Measurements from ENCODE around the gene TRIL. TPM values are rescaled to one million over a fixed set of nuclear protein-coding genes. Genes with fewer than 3 reads are reported as not detected.
A peak's percentile ranks its signal among the peaks of the same experiment; 100 is the strongest.

TRIL gene
- total RNA-seq, 4 donors from 2014 or later: 1.3 to 9.4 (median 5.5) TPM

DNA sequence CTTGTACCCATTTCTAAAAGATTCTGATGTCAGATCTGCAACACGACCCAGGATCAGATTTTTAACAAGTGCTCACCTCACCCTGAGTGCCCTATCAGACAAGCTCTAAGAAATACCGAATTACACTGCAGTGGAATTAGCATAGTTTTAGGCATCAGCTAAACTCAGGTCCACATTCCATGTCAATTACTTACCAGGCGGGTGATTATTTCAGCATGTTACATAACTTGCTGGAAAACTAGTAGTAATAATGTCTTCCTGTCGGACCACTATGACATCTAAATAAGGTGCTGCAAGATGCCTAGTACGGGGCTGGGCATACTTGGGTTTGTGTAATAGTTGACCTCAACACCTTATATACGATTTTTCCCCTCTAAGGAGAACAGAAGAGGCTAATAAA, 21.0 kb downstream of the TRIL start:
- Histone ChIP-seq H3K4me3 (no peak overlapping the region), H3K27me3 (peaks cover 0 to 34% (median 0%) of the 10 kb centered on the region in 4 donors), H3K9me3 (no peaks in the 10 kb centered on the region), H3K36me3 (no peaks in the 10 kb centered on the region), H3K27ac (replicated peaks in 1 of 4) (no peak overlapping the region), H3K4me1 (peaks cover 8 to 13% (median 13%) of the 10 kb centered on the region in 4 donors)
- intact Hi-C loops (cut with DNase I): no loop called here
- peak; percentile 24 for DNase-seq (ENCODE audit: extremely low spot score)
- WGBS: 78% methylated on average over 6 of the region's 6 CpGs
- no peak for TF ChIP-seq POLR2AphosphoS5 (IDR thresholded peaks at IDR 0.05)
- TF ChIP-seq, protein P1, sequence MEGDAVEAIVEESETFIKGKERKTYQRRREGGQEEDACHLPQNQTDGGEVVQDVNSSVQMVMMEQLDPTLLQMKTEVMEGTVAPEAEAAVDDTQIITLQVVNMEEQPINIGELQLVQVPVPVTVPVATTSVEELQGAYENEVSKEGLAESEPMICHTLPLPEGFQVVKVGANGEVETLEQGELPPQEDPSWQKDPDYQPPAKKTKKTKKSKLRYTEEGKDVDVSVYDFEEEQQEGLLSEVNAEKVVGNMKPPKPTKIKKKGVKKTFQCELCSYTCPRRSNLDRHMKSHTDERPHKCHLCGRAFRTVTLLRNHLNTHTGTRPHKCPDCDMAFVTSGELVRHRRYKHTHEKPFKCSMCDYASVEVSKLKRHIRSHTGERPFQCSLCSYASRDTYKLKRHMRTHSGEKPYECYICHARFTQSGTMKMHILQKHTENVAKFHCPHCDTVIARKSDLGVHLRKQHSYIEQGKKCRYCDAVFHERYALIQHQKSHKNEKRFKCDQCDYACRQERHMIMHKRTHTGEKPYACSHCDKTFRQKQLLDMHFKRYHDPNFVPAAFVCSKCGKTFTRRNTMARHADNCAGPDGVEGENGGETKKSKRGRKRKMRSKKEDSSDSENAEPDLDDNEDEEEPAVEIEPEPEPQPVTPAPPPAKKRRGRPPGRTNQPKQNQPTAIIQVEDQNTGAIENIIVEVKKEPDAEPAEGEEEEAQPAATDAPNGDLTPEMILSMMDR (IDR thresholded peaks at IDR 0.05): no peak
- TF ChIP-seq EP300 (IDR thresholded peaks at IDR 0.05): no peak

- TF ChIP-seq POLR2AphosphoS5 (IDR thresholded peaks at IDR 0.05) (no peak), EP300 (IDR thresholded peaks at IDR 0.05) (no peak), POLR2A (IDR thresholded peaks at IDR 0.05; ENCODE audit: low read depth) (no peak)
- TF ChIP-seq, protein P1 (IDR thresholded peaks at IDR 0.05): no peak
- H3K27ac ChIP-seq (replicated peaks in 1 of 4): no peak overlapping the region
- H3K27me3 ChIP-seq: peaks cover 0 to 7% (median 0%) of the 10 kb centered on the region in 4 donors
- intact Hi-C loops (cut with DNase I): no loop called here
- no peak for DNase-seq (ENCODE audit: extremely low spot score)
- 78% methylated on average over 2 of the region's 2 CpGs for WGBS
- no peaks in the 10 kb centered on the region for H3K36me3 ChIP-seq
- H3K9me3 ChIP-seq: no peaks in the 10 kb centered on the region
- peaks cover 6 to 13% (median 11%) of the 10 kb centered on the region in 4 donors for H3K4me1 ChIP-seq
- no peak overlapping the region for H3K4me3 ChIP-seq
Observed at GRCh38 chr7:28933846-28934320, 24.2 kb downstream of the TRIL start.

DNA sequence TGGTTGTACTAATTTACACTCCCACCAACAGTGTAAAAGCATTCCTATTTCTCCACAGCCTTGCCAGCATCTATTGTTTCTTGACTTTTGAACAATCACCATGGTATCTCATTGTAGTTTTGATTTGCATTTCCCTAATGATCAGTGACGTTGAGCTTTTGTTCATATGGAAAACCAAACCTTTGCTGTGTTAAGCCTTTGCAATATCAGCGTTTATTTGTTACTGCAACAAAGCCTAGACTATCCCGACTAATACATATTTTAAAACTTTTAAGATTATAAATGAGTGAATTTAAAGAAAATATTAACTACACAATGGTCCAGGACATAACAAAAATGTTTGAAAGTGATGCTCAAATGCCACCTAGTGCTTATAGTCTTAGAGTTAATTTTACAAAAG, 26.6 kb downstream of the TRIL start:
- TF ChIP-seq POLR2A (IDR thresholded peaks at IDR 0.05; ENCODE audit: low read depth) (no peak), POLR2AphosphoS5 (IDR thresholded peaks at IDR 0.05) (no peak), EP300 (IDR thresholded peaks at IDR 0.05) (no peak)
- TF ChIP-seq, protein P1 (IDR thresholded peaks at IDR 0.05): no peak
- Histone ChIP-seq H3K27me3 (peaks cover 0 to 2% (median 0%) of the 10 kb centered on the region in 4 donors), H3K36me3 (no peaks in the 10 kb centered on the region), H3K9me3 (no peaks in the 10 kb centered on the region), H3K4me3 (no peak overlapping the region), H3K4me1 (peaks cover 10 to 22% (median 18%) of the 10 kb centered on the region in 4 donors), H3K27ac (replicated peaks in 1 of 4) (no peak overlapping the region)
- intact Hi-C loops (cut with DNase I): no loop called here
- WGBS: 80% methylated on average over 3 of the region's 3 CpGs
- no peak for DNase-seq (ENCODE audit: extremely low spot score)

DNA sequence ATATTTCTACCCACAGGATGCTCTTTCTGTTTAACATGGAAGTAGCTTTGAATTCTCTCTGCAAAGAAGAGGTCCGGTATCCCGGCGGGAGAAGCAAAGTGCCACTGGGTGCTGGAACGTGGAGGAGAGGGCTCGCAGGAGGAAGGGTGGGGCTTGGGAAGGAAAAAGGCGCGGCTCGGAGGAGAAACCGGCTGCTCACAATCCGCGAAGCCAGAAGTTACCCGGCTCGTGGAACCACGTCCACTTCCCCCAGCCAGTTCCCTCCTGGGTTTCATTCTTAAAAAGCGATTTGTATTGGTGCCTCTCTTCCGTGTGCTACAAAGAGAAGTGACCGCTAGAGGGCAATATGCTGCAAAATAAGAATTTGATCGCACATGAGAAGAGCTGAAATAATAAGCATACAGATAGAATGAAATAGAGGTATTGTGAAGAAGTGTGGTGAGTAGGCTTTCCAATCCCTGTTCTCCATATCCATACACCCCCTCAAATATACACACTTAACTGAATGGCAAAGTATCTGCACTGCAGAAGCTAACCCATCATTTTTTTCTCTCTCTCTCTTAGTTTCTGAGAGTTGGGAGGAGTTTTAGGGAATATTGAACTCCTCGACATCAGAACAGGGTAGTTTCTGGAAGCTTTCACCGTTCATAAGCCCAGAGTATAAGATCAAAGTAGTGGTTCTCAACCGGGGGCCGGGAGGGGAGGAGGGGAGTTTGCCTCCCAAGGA, 31.1 kb downstream of the TRIL start:
- Histone ChIP-seq H3K9me3 (no peaks in the 10 kb centered on the region), H3K36me3 (no peaks in the 10 kb centered on the region), H3K4me1 (peaks cover 13 to 21% (median 20%) of the 10 kb centered on the region in 4 donors), H3K27ac (replicated peaks in 1 of 4) (peak overlapping the region in 3 of 4 donors; percentile 34 to 57 (median 36)), H3K4me3 (peak overlapping the region; percentile 50 to 57 (median 54)), H3K27me3 (peaks cover 0 to 6% (median 0%) of the 10 kb centered on the region in 4 donors)
- TF ChIP-seq, protein P1 (IDR thresholded peaks at IDR 0.05): peak; percentile 79 to 89 (median 85)
- TF ChIP-seq POLR2A (IDR thresholded peaks at IDR 0.05; ENCODE audit: low read depth) (no peak), POLR2AphosphoS5 (IDR thresholded peaks at IDR 0.05) (peak in 1 of 2 donors; percentile 43)
- 6% methylated on average over 22 of the region's 22 CpGs for WGBS
- DNase-seq (ENCODE audit: extremely low spot score): no peak
- intact Hi-C loops (cut with DNase I): loop anchor here (2.0 kb wide), 2 partner anchors 176 to 482 kb away; no protein-coding TSS in a partner anchor

Measured in esophagus muscularis mucosa (tissue), 4 donors.